Karpas-422 (cell line): ENCODE data around the gene AVPI1. TPM values are rescaled to one million over a fixed set of nuclear protein-coding genes. Genes with fewer than 3 reads are reported as not detected.
A peak's percentile ranks its signal among the peaks of the same experiment; 100 is the strongest.
"Not testable (repeated sequence)": the region's sequence is repeated elsewhere in the genome, so short reads cannot be mapped to it uniquely, and the experiment has no call there.

Experiments
- DNase-seq: peaks from one replicate; pipeline ENCODE4 v3.0.0-alpha.2; 2015
- H2AFZ ChIP-seq: fragments of 200-600 bp; sonication (generic); 2 replicates; pipeline ENCODE4 v1.6.1; 2014; ENCODE audit warnings: antibody characterized with exemption, low read length, mixed read lengths
- H3K27ac ChIP-seq: fragments of 200-600 bp; sonication (generic); 2 replicates; pipeline ENCODE4 v1.5.1; 2014; ENCODE audit warnings: mild to moderate bottlenecking, low read length, moderate library complexity
- H3K27me3 ChIP-seq: fragments of 200-600 bp; sonication (generic); 2 replicates; pipeline ENCODE4 v1.6.1; 2014; ENCODE audit warnings: low read length, mixed read lengths
- H3K36me3 ChIP-seq: fragments of 200-600 bp; sonication (generic); 2 replicates; pipeline ENCODE4 v1.6.1; 2014; ENCODE audit warnings: low read length, mixed read lengths; ENCODE audit not compliant: insufficient read depth
- H3K4me1 ChIP-seq: fragments of 200-600 bp; sonication (generic); 2 replicates; pipeline ENCODE4 v1.6.1; 2014; ENCODE audit warnings: mild to moderate bottlenecking, low read length, mixed read lengths
- H3K4me2 ChIP-seq: fragments of 200-600 bp; sonication (generic); 2 replicates; pipeline ENCODE4 v1.6.1; 2014; ENCODE audit warnings: low read length, low read depth, mild to moderate bottlenecking; ENCODE audit not compliant: poor library complexity, severe bottlenecking
- H3K4me3 ChIP-seq: fragments of 200-600 bp; sonication (generic); 2 replicates; pipeline ENCODE4 v1.5.1; 2014; ENCODE audit warnings: mild to moderate bottlenecking, antibody characterized with exemption, low read length, mixed read lengths
- H3K79me2 ChIP-seq: fragments of 200-600 bp; sonication (generic); 2 replicates; pipeline ENCODE4 v1.6.1; 2014; ENCODE audit warnings: mild to moderate bottlenecking, low read length, mixed read lengths
- H3K9ac ChIP-seq: fragments of 200-600 bp; sonication (generic); 2 replicates; pipeline ENCODE4 v1.6.0; 2014; ENCODE audit warnings: low read length
- H3K9me2 ChIP-seq: fragments of 200-600 bp; sonication (generic), shearing (Covaris generic); replicated peaks from 2 replicates; pipeline ENCODE4 v1.6.0; 2014; ENCODE audit warnings: mild to moderate bottlenecking, low read length, moderate library complexity; ENCODE audit not compliant: insufficient read depth
- H3K9me3 ChIP-seq: fragments of 300-700, 200-600 bp; sonication (generic); 2 replicates; pipeline ENCODE4 v1.6.1; 2014; ENCODE audit warnings: low read length, mixed read lengths
- H4K20me1 ChIP-seq: fragments of 200-600 bp; sonication (generic); 2 replicates; pipeline ENCODE4 v1.6.1; 2014; ENCODE audit warnings: mild to moderate bottlenecking, antibody characterized with exemption, low read length, low read depth; ENCODE audit not compliant: insufficient read depth
- total RNA-seq: library from RNA; depleted of rRNA; stranded (reverse); fragments of >200 nt; shearing (Covaris generic); gene quantifications from 2 replicates; pipeline ENCODE4 v1.2.3, GENCODE V29; 2014; ENCODE audit warnings: low replicate concordance

AVPI1 gene
- total RNA-seq, 1 experiment from 2014 or later: not detected

DNA sequence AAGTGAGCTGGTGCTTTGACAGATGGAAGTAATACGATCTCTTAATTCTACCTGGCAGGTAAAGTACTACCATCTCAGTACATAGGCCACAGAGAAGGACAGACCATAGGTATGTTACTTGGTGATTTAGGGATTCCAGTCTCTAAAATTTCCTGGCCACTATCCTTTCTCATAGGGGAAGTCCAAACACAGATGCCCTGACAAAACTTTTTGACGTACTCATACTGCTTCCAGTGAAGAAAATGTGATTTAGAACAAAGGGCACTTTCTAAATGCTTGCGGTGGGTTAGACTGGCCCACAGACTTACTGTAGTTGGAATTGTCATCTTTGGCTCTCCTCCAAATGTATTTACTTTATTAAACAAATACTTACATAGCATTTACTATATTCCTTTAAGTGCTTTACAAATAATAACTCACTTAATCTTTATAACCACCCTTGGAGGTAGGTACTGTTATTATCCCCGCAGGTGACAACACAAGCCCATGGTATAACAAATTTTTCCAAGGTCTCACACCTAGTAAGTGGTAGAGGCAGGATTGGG lies 43.5 kb downstream of the AVPI1 start:
- Histone ChIP-seq H3K36me3 (no peaks in the 10 kb centered on the region), H4K20me1 (no peaks in the 10 kb centered on the region; the same call in 1 of the 2 replicates), H3K27ac (no peak overlapping the region), H3K9me3 (no peaks in the 10 kb centered on the region), H3K4me1 (peaks cover 10% of the 10 kb centered on the region), H3K4me2 (no peak overlapping the region), H3K79me2 (peaks cover 39% of the 10 kb centered on the region), H3K27me3 (no peaks in the 10 kb centered on the region), H2AFZ (no peak overlapping the region), H3K9ac (no peak overlapping the region), H3K4me3 (no peak overlapping the region), H3K9me2 (no peaks in the 10 kb centered on the region)
- no peak for DNase-seq

DNA sequence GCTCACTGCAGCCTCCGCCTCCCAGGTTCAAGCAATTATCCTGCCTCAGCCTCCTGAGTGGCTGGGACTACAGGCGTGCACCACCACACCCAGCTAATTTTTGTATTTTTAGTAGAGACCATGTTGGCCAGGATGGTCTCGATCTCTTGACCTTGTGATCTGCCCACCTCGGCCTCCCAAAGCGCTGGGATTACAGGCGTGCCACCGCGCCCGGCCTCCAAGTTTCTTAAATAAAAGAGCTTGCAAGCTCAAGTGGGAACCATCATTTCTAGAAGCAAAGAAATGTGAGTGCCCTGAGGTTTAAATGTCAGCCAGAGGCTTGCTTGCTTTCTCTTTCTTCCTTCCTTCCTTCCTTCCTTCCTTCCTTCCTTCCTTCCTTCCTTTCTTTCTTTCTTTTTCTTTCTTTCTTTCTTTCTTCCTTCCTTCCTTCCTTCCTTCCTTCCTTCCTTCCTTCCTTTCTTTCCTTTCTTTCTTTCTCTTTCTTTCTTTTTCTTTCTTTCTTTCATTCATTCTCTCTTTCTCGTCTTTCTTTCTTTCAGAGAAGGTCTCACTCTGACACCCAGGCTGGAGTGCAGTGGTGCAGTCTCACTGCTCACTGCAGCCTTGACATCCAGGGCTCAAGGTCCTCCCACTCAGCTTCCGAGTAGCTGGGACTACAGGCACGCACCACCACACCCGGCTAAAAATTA lies 44.4 kb downstream of the AVPI1 start:
- peaks cover 34% of the 10 kb centered on the region for H3K79me2 ChIP-seq
- H3K9me2 ChIP-seq, H3K4me1 ChIP-seq, DNase-seq, H3K27ac ChIP-seq, H3K4me3 ChIP-seq, H2AFZ ChIP-seq, H4K20me1 ChIP-seq, H3K27me3 ChIP-seq, H3K9ac ChIP-seq, H3K4me2 ChIP-seq, H3K9me3 ChIP-seq, H3K36me3 ChIP-seq: not testable (repeated sequence)

DNA sequence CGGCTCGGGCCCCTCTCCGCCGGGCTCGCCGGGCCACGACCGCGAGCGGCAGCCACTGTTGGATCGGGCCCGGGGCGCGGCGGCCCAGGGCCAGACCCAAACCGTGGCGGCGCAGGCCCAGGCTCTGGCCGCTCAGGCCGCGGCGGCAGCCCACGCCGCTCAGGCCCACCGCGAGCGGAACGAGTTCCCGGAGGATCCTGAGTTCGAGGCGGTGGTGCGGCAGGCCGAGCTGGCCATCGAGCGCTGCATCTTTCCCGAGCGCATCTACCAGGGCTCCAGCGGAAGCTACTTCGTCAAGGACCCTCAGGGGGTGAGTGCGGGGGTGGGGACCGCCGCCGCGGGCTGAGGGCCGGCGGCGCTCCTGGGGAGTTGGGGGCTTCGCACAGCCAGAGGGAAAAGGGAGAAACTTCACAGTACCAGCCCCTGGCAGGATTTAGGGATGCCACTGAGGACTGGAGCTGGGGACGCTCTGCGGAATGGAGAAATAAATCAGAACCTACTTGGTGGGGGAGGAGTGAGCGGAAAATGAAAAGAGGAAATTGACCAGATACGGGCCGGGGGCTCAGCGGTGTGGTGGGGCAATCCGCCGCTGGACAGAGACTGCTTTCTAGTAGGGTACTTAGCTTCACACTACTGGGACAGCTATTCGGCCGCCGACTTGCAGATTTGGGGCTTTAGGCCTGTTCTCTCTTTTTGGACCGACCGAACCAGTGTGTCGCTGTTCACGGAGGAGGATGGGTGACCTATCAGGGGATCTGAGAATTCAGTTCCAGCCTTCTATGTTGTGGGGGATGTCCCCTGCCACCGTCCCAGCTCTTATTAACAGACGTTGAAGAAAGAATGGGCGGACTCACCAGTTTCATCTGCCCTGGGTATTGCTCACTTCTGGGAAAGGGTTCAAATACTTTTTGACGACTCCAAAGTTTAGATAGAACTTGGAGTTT lies 45.9 kb downstream of the AVPI1 start:
- no peaks in the 10 kb centered on the region for H3K36me3 ChIP-seq
- H3K4me1 ChIP-seq: peaks cover 7% of the 10 kb centered on the region
- peak; percentile 54 for DNase-seq
- H2AFZ ChIP-seq: no peak overlapping the region
- H3K79me2 ChIP-seq: peaks cover 30% of the 10 kb centered on the region
- H3K27ac ChIP-seq: 0 out of 2 replicates have a peak overlapping the region, but pooled peaks have one; percentile 37
- no peaks in the 10 kb centered on the region for H3K9me3 ChIP-seq
- peak overlapping the region; percentile 75 for H3K4me2 ChIP-seq
- H3K9ac ChIP-seq: peak overlapping the region; percentile 84
- H3K4me3 ChIP-seq: peak overlapping the region; percentile 88
- H4K20me1 ChIP-seq: no peaks in the 10 kb centered on the region; the same call in 1 of the 2 replicates
- no peaks in the 10 kb centered on the region for H3K27me3 ChIP-seq
- no peaks in the 10 kb centered on the region for H3K9me2 ChIP-seq

DNA sequence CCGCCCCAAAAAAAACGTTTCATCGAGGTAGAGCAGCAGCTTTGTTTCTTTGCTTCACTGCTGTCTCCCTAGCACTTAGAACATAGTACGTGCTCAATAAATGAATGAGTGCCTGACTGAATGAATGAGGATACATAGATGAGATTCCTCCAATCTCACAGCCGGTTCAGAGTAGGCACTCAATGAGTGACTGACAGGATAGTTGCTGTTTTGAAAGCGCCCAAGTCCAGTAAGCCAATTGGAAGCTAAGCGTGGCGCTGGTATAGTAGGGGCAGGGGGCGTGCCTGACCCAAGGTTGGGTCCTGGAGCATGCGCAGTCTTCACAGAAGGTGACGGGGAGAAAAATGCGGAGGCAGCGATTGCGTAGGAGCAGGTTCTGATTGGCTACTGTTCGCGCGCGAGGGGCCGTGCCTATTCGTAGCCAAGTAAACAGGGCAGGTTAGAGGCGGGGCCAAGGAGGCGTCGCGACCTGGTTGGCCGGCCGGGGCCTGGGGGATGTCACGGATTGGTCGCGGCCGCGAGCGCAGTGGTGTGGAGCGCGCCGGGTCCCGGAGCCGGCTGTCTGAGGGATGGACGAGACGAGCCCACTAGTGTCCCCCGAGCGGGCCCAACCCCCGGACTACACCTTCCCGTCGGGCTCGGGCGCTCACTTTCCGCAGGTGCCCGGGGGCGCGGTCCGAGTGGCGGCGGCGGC lies 46.7 kb downstream of the AVPI1 start, which contains the start of gene PI4K2A:
Gene PI4K2A (plus strand): TSS at position 498 of the 694 bp plus-strand sequence. CDS start 72 bp downstream, at position 570.
- Histone ChIP-seq H2AFZ (no peak within 1 kb of the TSS), H3K79me2 (peaks cover 27% of the 10 kb centered on the region), H3K36me3 (no peaks in the 10 kb centered on the region), H3K9me2 (no peaks in the 10 kb centered on the region), H3K9me3 (no peaks in the 10 kb centered on the region), H3K4me2 (peak within 1 kb of the TSS; percentile 75), H4K20me1 (no peaks in the 10 kb centered on the region; the same call in 1 of the 2 replicates), H3K27ac (0 out of 2 replicates have a peak within 1 kb of the TSS, but pooled peaks have one; percentile 37), H3K9ac (peak within 1 kb of the TSS; percentile 84), H3K4me3 (peak within 1 kb of the TSS; percentile 88), H3K4me1 (peaks cover 7% of the 10 kb centered on the region), H3K27me3 (no peaks in the 10 kb centered on the region)
- DNase-seq: peak; percentile 97

DNA sequence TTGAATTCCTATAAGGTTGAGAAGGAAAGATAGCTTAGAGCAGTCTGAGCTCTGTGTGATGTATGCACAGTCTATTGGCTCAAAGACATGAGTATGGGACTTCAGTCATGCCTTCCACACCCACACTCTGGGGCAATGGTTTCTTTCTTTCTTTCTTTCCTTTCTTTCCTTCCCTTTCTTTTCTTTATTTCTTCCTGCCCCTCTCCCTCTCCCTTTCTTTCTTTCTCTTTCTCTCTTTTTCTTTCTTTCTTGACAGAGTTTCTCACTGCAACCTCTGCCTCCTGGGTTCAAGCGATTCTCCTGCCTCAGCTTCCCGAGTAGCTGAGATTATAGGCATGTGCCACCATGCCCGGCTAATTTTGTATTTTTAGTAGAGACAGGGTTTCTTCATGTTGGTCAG lies 48.0 kb downstream of the AVPI1 start:
- not testable (repeated sequence) for H3K9me3 ChIP-seq, H4K20me1 ChIP-seq, DNase-seq, H3K4me3 ChIP-seq, H3K9ac ChIP-seq, H3K36me3 ChIP-seq, H3K27me3 ChIP-seq, H3K4me2 ChIP-seq, H3K9me2 ChIP-seq, H3K27ac ChIP-seq, H3K4me1 ChIP-seq, H2AFZ ChIP-seq
- peaks cover 24% of the 10 kb centered on the region for H3K79me2 ChIP-seq

DNA sequence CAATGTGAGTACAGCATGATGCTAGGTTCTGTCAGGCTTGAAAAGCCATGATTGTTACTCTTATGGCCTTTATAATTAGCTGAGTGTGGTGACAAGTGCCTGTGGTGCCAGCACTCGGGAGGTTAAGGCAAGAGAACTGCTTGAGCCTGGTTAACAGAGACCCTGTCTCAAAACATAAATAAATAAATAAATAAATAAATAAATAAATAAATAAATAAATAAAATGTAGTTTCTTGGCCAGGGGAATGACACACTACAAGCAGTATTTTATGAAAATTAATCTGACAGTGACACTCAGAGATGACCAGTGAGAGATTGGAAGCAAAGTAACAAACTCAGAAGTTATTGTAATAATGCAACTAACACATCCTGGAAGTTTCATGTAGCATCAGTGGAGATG lies 51.5 kb downstream of the AVPI1 start:
- H3K9ac ChIP-seq: no peak overlapping the region
- H3K4me2 ChIP-seq: no peak overlapping the region
- H2AFZ ChIP-seq: no peak overlapping the region
- no peaks in the 10 kb centered on the region for H3K36me3 ChIP-seq
- H3K27me3 ChIP-seq: no peaks in the 10 kb centered on the region
- H3K79me2 ChIP-seq: no peaks in the 10 kb centered on the region
- H3K4me3 ChIP-seq: no peak overlapping the region
- H3K27ac ChIP-seq: no peak overlapping the region
- no peaks in the 10 kb centered on the region for H3K9me2 ChIP-seq
- H3K9me3 ChIP-seq: no peaks in the 10 kb centered on the region
- no peak for DNase-seq
- no peaks in the 10 kb centered on the region for H4K20me1 ChIP-seq
- no peaks in the 10 kb centered on the region for H3K4me1 ChIP-seq

DNA sequence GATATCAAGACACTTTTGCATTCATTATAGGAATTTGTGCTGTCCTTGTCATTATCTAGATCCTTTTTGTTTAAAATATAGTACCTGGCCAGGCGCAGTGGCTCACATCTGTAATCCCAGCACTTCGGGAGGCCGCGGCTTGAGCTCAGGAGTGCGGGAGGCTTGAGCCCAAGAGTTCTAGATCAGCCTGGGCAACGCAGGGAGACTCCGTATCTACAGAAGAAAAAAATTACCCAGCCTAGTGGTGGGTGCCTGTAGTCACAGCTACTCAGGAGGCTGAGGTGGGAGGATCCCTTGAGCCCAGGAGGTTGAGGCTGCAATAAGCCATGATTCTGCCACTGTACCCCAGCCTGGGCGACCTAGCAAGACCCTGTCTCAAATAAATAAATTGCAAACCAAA lies 53.1 kb downstream of the AVPI1 start:
- no peak overlapping the region for H3K27ac ChIP-seq
- no peak overlapping the region for H3K9ac ChIP-seq
- H3K27me3 ChIP-seq: no peaks in the 10 kb centered on the region
- no peak overlapping the region for H2AFZ ChIP-seq
- DNase-seq: no peak
- no peak overlapping the region for H3K4me3 ChIP-seq
- H4K20me1 ChIP-seq: no peaks in the 10 kb centered on the region
- H3K9me3 ChIP-seq: no peaks in the 10 kb centered on the region
- no peaks in the 10 kb centered on the region for H3K4me1 ChIP-seq
- no peak overlapping the region for H3K4me2 ChIP-seq
- H3K36me3 ChIP-seq: no peaks in the 10 kb centered on the region
- no peaks in the 10 kb centered on the region for H3K79me2 ChIP-seq
- H3K9me2 ChIP-seq: no peaks in the 10 kb centered on the region
